Measurements from ENCODE around the gene UNK. TPM values are rescaled to one million over a fixed set of nuclear protein-coding genes. Genes with fewer than 3 reads are reported as not detected.

Gene UNK
- total and polyA plus RNA-seq, 10 donors: 19.0 to 53.8 (median 46.2) TPM

DNA sequence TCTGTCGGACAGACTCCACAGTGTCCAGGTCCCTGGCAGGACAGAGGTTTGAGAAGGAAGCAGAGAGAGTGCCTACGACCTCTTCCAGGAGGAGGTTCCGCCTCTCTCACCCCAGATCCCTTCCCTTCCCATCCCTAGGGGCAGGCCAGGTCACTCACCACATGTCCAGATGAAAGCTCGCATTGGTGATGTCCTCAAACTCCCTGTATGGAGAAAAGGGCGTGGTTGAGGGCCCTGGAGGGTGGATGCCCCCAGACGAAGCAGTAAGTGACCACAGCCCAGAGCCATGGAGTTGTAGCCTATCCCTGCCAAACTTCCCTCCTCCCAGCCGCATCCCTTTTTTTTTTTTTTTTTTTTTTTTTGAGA is 56.2 kb downstream of the UNK start:
- Histone ChIP-seq H3K36me3 (peaks cover 0 to 76% (median 47%) of the 10 kb centered on the region in 6 donors), H3K4me3 (no peak overlapping the region), H3K9me3 (no peaks in the 10 kb centered on the region), H3K27me3 (replicated peaks in 1 of 7) (no peaks in the 10 kb centered on the region), H3K27ac (peak overlapping the region in 3 of 8 donors; percentile 10 to 56 (median 24)), H3K4me1 (peaks cover 25 to 100% (median 68%) of the 10 kb centered on the region in 6 donors)
- DNase-seq: no peak
- intact Hi-C loops (cut with DNase I; ENCODE audit: low total_unique reads): no loop called here
- no peak for TF ChIP-seq POLR2AphosphoS5 (IDR thresholded peaks at IDR 0.05)
- TF ChIP-seq POLR2A (IDR thresholded peaks at IDR 0.05): no peak
- TF ChIP-seq, protein P1, sequence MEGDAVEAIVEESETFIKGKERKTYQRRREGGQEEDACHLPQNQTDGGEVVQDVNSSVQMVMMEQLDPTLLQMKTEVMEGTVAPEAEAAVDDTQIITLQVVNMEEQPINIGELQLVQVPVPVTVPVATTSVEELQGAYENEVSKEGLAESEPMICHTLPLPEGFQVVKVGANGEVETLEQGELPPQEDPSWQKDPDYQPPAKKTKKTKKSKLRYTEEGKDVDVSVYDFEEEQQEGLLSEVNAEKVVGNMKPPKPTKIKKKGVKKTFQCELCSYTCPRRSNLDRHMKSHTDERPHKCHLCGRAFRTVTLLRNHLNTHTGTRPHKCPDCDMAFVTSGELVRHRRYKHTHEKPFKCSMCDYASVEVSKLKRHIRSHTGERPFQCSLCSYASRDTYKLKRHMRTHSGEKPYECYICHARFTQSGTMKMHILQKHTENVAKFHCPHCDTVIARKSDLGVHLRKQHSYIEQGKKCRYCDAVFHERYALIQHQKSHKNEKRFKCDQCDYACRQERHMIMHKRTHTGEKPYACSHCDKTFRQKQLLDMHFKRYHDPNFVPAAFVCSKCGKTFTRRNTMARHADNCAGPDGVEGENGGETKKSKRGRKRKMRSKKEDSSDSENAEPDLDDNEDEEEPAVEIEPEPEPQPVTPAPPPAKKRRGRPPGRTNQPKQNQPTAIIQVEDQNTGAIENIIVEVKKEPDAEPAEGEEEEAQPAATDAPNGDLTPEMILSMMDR (IDR thresholded peaks at IDR 0.05 in 8 of 11, conservative IDR thresholded peaks at IDR 0.05 in 3 of 11): no peak
- WGBS, 5 donors: 67 to 82% (median 74%) methylated on average over 6 to 7 of the region's 7 CpGs

DNA sequence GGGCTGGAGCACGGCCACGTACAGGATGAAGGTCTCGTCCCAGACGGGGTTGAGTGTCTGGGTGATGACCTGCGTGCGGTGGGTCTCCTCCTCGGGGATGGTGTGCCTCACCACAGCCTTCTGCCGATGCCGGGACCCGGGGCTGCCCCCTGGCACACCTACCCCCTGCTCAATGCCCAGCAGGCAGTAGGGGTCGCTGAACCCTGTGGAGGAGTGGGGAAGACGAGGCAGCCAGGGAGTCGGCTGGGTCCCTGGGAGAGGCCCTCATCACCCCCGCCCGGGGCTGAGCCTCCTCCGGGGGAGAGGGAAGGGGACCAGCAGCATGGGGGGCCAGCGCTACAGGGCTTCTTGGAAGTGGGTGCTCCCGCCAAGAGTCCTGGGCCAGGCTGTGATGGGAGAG is 57.8 kb downstream of the UNK start:
- WGBS, 5 donors: 87 to 92% (median 89%) methylated on average over 13 to 18 of the region's 18 CpGs
- TF ChIP-seq POLR2A (IDR thresholded peaks at IDR 0.05): no peak
- no peak for TF ChIP-seq POLR2AphosphoS5 (IDR thresholded peaks at IDR 0.05)
- TF ChIP-seq, protein P1 (IDR thresholded peaks at IDR 0.05 in 8 of 11, conservative IDR thresholded peaks at IDR 0.05 in 3 of 11): no peak
- Histone ChIP-seq H3K27me3 (replicated peaks in 1 of 7) (no peaks in the 10 kb centered on the region), H3K4me3 (peak overlapping the region in 4 of 8 donors; percentile 54 to 80 (median 60)), H3K9me3 (no peaks in the 10 kb centered on the region), H3K27ac (peak overlapping the region in 6 of 8 donors; percentile 92 to 98 (median 96)), H3K4me1 (peaks cover 39 to 100% (median 74%) of the 10 kb centered on the region in 6 donors), H3K36me3 (peaks cover 2 to 76% (median 51%) of the 10 kb centered on the region in 6 donors)
- DNase-seq: peak; percentile 78
- intact Hi-C loops (cut with DNase I; ENCODE audit: low total_unique reads): no loop called here

DNA sequence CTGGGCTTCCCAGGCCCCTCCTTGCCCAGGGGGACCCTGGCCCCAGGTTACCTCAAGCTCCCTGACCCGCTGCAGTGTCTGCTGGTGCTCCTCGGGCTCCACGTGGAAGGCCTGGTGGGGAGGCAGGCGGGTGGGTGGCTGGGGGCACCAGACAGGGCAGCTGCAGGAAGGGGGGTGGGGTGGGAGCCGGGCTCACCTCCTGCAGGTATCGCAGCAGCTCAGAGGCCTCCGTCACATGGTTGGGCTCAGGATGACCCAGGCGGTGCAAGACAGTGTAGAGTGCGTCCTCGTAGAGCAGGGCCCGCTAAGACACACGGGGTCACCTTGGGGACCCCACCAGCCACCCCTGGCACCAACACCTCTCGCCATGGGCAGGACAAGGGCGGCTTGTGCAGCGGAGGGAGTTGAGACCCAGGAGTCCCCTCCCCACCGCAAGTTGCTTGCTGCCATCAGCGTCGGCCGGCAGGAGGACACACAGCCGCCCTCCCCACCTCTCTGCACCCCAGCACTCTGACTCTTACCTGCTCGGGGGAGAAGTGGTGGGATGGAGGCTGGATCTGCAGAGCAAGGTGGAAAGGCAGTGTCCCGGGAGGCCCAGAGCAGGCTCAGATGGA is 58.5 kb downstream of the UNK start:
- 0 to 60% (median 37%) methylated on average over 1 to 22 of the region's 22 CpGs for WGBS, 5 donors
- intact Hi-C loops (cut with DNase I; ENCODE audit: low total_unique reads): no loop called here
- peak; percentile 85 for DNase-seq
- peaks cover 45 to 100% (median 76%) of the 10 kb centered on the region in 6 donors for H3K4me1 ChIP-seq
- peaks cover 2 to 76% (median 55%) of the 10 kb centered on the region in 6 donors for H3K36me3 ChIP-seq
- no peaks in the 10 kb centered on the region for H3K27me3 ChIP-seq (replicated peaks in 1 of 7)
- peak overlapping the region; percentile 35 to 80 (median 58) for H3K4me3 ChIP-seq
- H3K27ac ChIP-seq: peak overlapping the region; percentile 57 to 98 (median 96)
- TF ChIP-seq POLR2AphosphoS5 (IDR thresholded peaks at IDR 0.05) (no peak), POLR2A (IDR thresholded peaks at IDR 0.05) (no peak)
- TF ChIP-seq, protein P1 (IDR thresholded peaks at IDR 0.05 in 8 of 11, conservative IDR thresholded peaks at IDR 0.05 in 3 of 11): peak in 1 of 11 experiments; percentile 15
- no peaks in the 10 kb centered on the region for H3K9me3 ChIP-seq

Data from spleen (tissue), 11 donors.